PC-9 (cell line): ENCODE data around the gene CCNF. TPM values are rescaled to one million over a fixed set of nuclear protein-coding genes. Genes with fewer than 3 reads are reported as not detected.
A peak's percentile ranks its signal among the peaks of the same experiment; 100 is the strongest.

Experiments used
- BruUV-seq: library from RNA; stranded (reverse); fragments of 400-500 nt; replicated peaks from 2 replicates; lab custom pipeline; 2021; lab: Mats Ljungman, UMichigan
- CTCF ChIA-PET: fragments of 300-600 bp; sonication (Branson Sonifier 250); formaldehyde crosslinking; loops from one replicate; lab custom pipeline; 2022; ENCODE audit warnings: antibody characterized with exemption; lab: Charles Lee
- POLR2A ChIA-PET: fragments of 300-600 bp; sonication (Branson Sonifier 250); formaldehyde crosslinking; loops from one replicate; lab custom pipeline; 2022; ENCODE audit warnings: antibody characterized with exemption; ENCODE audit not compliant: unreplicated experiment; lab: Charles Lee
- DNase-seq, 2 experiments: peaks; one replicate each; pipeline versions ENCODE4 v3.0.0 to v3.0.0-alpha.2; 2015 to 2022; ENCODE audit warnings: mixed read lengths in 1 of 2
- H2AFZ ChIP-seq: fragments of 200-600 bp; sonication (generic); 2 replicates; pipeline ENCODE4 v1.8.1; 2017; ENCODE audit warnings: antibody characterized with exemption
- H3F3A ChIP-seq: fragments of 200-600 bp; sonication (generic); 2 replicates; pipeline ENCODE4 v1.8.1; 2017; ENCODE audit warnings: antibody characterized with exemption, mild to moderate bottlenecking, low read depth; ENCODE audit not compliant: insufficient read depth
- H3K27ac ChIP-seq: fragments of 200-600 bp; sonication (generic); 2 replicates; pipeline ENCODE4 v1.6.1; 2016; ENCODE audit warnings: mixed run types
- H3K27me3 ChIP-seq: fragments of 200-600 bp; sonication (generic); 2 replicates; pipeline ENCODE4 v1.6.1; 2016; ENCODE audit warnings: low read depth, mixed run types; ENCODE audit not compliant: insufficient read depth
- H3K36me3 ChIP-seq: fragments of 200-600 bp; sonication (generic); 2 replicates; pipeline ENCODE4 v1.6.1; 2016; ENCODE audit warnings: low read depth, mixed run types
- H3K4me1 ChIP-seq: fragments of 200-600 bp; sonication (generic); replicated peaks from 2 replicates; pipeline ENCODE4 v1.6.1; 2016; ENCODE audit warnings: mixed run types; ENCODE audit not compliant: insufficient read depth
- H3K4me2 ChIP-seq: fragments of 200-600 bp; sonication (generic); 2 replicates; pipeline ENCODE4 v1.6.1; 2017; ENCODE audit warnings: mixed run types
- H3K4me3 ChIP-seq: fragments of 200-600 bp; sonication (generic); 2 replicates; pipeline ENCODE4 v1.6.1; 2016; ENCODE audit warnings: mixed run types
- H3K79me2 ChIP-seq: fragments of 200-600 bp; sonication (generic); 2 replicates; pipeline ENCODE4 v1.6.1; 2017; ENCODE audit warnings: low read depth, mixed run types
- H3K9me2 ChIP-seq: fragments of 200-600 bp; sonication (generic); 2 replicates; pipeline ENCODE4 v1.8.1; 2017; ENCODE audit warnings: mild to moderate bottlenecking; ENCODE audit not compliant: insufficient read depth
- H3K9me3 ChIP-seq: fragments of 200-600 bp; sonication (generic); 2 replicates; pipeline ENCODE4 v1.8.1; 2016; ENCODE audit warnings: low read depth; ENCODE audit not compliant: insufficient read depth
- H4K20me1 ChIP-seq: fragments of 200-600 bp; sonication (generic); 2 replicates; pipeline ENCODE4 v1.8.1; 2017; ENCODE audit not compliant: insufficient read depth
- EZH2 ChIP-seq: fragments of 200-600 bp; sonication (generic); IDR thresholded peaks from 2 replicates; pipeline ENCODE4 v1.8.0; 2017; ENCODE audit warnings: antibody characterized with exemption, low read depth
- intact Hi-C: fragments of 100-400 bp; cut with micrococcal nuclease; formaldehyde crosslinking; loops from one replicate; pipeline ENCODE4 v1.10.0; 2022; ENCODE audit not compliant: unreplicated experiment
- total RNA-seq: library from RNA; stranded (reverse); gene quantifications from 2 replicates; pipeline ENCODE4 v1.2.3, GENCODE V29; 2021
- TF ChIP-seq, protein P1 (sequence below): fragments of 200-600 bp; sonication (generic); conservative IDR thresholded peaks from 2 replicates; pipeline ENCODE4 v1.6.1; 2017; ENCODE audit warnings: mixed run types, antibody characterized with exemption, mild to moderate bottlenecking, moderate library complexity

CCNF gene
- total RNA-seq, 1 experiment from 2014 or later = 69.0 TPM

DNA sequence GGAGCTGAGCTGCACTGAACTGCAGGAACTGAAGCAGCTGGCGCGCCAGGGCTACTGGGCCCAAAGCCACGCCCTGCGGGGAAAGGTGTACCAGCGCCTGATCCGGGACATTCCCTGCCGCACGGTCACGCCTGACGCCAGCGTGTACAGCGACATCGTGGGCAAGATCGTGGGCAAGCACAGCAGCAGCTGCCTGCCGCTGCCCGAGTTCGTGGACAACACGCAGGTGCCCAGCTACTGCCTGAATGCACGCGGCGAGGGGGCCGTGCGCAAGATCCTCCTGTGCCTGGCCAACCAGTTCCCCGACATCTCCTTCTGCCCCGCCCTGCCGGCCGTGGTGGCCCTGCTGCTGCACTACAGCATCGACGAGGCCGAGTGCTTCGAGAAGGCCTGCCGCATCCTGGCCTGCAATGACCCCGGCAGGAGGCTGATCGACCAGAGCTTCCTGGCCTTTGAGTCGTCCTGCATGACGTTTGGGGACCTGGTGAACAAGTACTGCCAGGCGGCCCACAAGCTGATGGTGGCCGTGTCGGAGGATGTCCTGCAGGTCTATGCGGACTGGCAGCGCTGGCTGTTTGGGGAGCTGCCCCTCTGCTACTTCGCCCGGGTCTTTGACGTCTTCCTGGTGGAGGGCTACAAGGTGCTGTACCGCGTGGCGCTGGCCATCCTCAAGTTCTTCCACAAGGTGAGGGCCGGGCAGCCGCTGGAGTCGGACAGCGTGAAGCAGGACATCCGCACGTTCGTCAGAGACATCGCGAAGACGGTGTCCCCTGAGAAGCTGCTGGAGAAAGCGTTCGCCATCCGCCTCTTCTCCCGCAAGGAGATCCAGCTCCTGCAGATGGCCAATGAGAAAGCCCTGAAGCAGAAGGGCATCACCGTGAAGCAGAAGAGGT lies 67.2 kb downstream of the CCNF start:
- Histone ChIP-seq H3K79me2 (no peaks in the 10 kb centered on the region), H3K9me3 (no peaks in the 10 kb centered on the region), H3F3A (no peaks in the 10 kb centered on the region), H3K4me3 (no peak overlapping the region), H3K4me1 (no peaks in the 10 kb centered on the region), H3K27me3 (no peaks in the 10 kb centered on the region), H3K9me2 (no peaks in the 10 kb centered on the region), H3K36me3 (no peaks in the 10 kb centered on the region), H3K4me2 (no peak overlapping the region), H4K20me1 (peaks cover 9% of the 10 kb centered on the region; the same call in 1 of the 2 replicates), H2AFZ (no peak overlapping the region), H3K27ac (no peak overlapping the region)
- ChIA-PET POLR2A (no interaction called here), CTCF (no interaction called here)
- BruUV-seq = no TSS peak
- intact Hi-C loops = no loop called here
- TF ChIP-seq, protein P1, sequence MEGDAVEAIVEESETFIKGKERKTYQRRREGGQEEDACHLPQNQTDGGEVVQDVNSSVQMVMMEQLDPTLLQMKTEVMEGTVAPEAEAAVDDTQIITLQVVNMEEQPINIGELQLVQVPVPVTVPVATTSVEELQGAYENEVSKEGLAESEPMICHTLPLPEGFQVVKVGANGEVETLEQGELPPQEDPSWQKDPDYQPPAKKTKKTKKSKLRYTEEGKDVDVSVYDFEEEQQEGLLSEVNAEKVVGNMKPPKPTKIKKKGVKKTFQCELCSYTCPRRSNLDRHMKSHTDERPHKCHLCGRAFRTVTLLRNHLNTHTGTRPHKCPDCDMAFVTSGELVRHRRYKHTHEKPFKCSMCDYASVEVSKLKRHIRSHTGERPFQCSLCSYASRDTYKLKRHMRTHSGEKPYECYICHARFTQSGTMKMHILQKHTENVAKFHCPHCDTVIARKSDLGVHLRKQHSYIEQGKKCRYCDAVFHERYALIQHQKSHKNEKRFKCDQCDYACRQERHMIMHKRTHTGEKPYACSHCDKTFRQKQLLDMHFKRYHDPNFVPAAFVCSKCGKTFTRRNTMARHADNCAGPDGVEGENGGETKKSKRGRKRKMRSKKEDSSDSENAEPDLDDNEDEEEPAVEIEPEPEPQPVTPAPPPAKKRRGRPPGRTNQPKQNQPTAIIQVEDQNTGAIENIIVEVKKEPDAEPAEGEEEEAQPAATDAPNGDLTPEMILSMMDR = no peak
- TF ChIP-seq EZH2 = no peak
- DNase-seq = no peak

DNA sequence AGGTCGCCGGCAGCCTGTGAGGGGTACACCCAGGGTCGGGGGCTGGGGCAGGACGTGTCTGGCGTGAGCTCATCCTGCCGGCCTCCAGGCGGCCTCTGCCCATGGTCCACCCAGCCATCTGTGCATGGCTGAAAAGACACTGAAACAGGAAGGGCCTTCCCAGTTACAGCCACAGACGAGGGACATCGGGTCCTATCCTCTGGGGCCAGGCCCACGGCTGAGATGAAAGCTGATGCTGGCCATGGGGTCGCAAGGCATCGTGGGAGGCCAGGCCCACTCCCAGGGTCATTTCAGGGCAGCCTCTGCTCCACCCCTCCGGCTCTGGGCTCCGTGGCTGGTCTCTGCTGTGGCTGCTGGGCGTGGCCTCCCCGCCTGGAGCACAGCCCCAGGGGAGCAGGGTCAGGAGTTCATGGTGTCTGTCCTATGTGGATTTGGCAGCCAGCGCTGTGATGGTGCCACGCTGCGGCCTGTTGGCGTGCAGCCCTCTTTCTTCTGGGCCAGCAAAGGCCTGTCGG lies 67.9 kb downstream of the CCNF start:
- no TSS peak for BruUV-seq

DNA sequence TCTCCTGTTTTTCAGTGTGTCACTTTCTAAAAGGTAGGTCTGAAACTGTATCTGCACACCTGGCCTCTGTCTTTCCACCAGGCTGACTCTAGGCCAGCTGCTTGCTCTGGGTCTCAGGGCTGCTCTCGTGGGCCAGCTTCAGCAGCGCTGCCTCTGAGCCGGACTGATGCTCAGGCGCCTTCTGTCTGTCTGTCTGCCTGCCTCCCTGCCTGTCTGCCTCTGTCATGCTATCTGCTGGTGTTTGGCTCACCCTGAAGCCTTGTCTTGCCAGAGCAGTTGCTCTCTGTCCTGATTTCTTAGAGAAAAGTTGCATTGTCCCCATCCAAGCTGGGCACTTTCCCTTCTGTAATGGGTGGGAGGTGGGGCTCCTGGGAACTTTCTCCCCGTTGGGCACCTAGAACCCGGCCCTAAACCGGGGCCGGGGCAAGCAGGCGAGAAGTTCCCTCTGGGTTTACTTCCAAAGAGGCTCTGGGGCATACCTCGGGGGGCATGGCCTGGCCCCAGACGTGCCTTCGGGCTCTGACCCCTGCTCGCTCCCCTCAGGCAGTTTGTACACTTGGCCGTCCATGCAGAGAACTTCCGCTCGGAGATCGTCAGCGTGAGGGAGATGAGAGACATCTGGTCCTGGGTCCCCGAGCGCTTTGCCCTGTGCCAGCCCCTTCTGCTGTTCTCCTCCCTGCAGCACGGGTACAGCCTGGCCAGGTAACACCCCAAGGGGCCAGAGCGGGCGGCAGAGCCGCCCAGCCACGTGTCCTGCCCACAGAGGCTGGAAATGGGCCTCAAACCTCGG lies 68.6 kb downstream of the CCNF start:
- Histone ChIP-seq H4K20me1 (peaks cover 9% of the 10 kb centered on the region; the same call in 1 of the 2 replicates), H3K4me2 (no peak overlapping the region), H3K27me3 (no peaks in the 10 kb centered on the region), H3K27ac (no peak overlapping the region), H3F3A (peaks cover 6% of the 10 kb centered on the region), H2AFZ (no peak overlapping the region), H3K9me3 (no peaks in the 10 kb centered on the region), H3K36me3 (no peaks in the 10 kb centered on the region), H3K9me2 (no peaks in the 10 kb centered on the region), H3K4me1 (0 out of 2 replicates have a peak, but pooled peaks cover 1% of the 10 kb centered on the region), H3K4me3 (no peak overlapping the region), H3K79me2 (no peaks in the 10 kb centered on the region)
- CTCF ChIA-PET = no interaction called here
- intact Hi-C loops = no loop called here
- DNase-seq = no peak
- no peak for TF ChIP-seq EZH2
- TF ChIP-seq, protein P1 = no peak
- BruUV-seq = no TSS peak
- POLR2A ChIA-PET = interaction anchor here (0.5 kb wide), 1 partner anchor 36 kb away, joined by 8 read pairs; no protein-coding TSS in a partner anchor

More for the DNA sequence above, 67.9 kb downstream of the CCNF start:
- Histone ChIP-seq H4K20me1 (peaks cover 9% of the 10 kb centered on the region; the same call in 1 of the 2 replicates), H3K27me3 (no peaks in the 10 kb centered on the region), H3K4me3 (no peak overlapping the region), H3K36me3 (no peaks in the 10 kb centered on the region), H3K9me2 (no peaks in the 10 kb centered on the region), H3K27ac (no peak overlapping the region), H2AFZ (no peak overlapping the region), H3K4me1 (no peaks in the 10 kb centered on the region), H3K4me2 (no peak overlapping the region), H3K79me2 (no peaks in the 10 kb centered on the region), H3K9me3 (no peaks in the 10 kb centered on the region), H3F3A (no peaks in the 10 kb centered on the region)
- ChIA-PET POLR2A (no interaction called here), CTCF (no interaction called here)
- intact Hi-C loops = no loop called here
- TF ChIP-seq, protein P1 = no peak
- TF ChIP-seq EZH2 = no peak
- peak in 1 of 2 experiments; percentile 37 for DNase-seq
